Islet of Langerhans (tissue), 1 donor: ENCODE measurements around the gene GRAMD1C.

Experiments used
- FAIRE-seq: peaks from one replicate; lab custom pipeline; 2011; peaks lifted over from hg19 to GRCh38; lab: Jason Lieb, UNC

GRAMD1C gene

GRCh38 chr3:113952921-113953320, 114.3 kb downstream of the GRAMD1C start:
- no peak for FAIRE-seq

GRCh38 chr3:113953677-113954076, 115.1 kb downstream of the GRAMD1C start:
- no peak for FAIRE-seq

- FAIRE-seq = no peak
Measured at GRCh38 chr3:113954091-113954685, 115.6 kb downstream of the GRAMD1C start.

- no peak for FAIRE-seq
Measured at GRCh38 chr3:113963879-113964278, 125.3 kb downstream of the GRAMD1C start.

GRCh38 chr3:113966172-113966571, 127.6 kb downstream of the GRAMD1C start:
- no peak for FAIRE-seq

GRCh38 chr3:113968986-113969385, 130.4 kb downstream of the GRAMD1C start:
- FAIRE-seq = peak; percentile 83

- no peak for FAIRE-seq
Measured at GRCh38 chr3:113977822-113978221, 139.2 kb downstream of the GRAMD1C start.

GRCh38 chr3:113979916-113980315, 141.3 kb downstream of the GRAMD1C start:
- FAIRE-seq = no peak

GRCh38 chr3:113981803-113982202, 143.2 kb downstream of the GRAMD1C start:
- no peak for FAIRE-seq

- no peak for FAIRE-seq
Measured at GRCh38 chr3:113983544-113983943, 145.0 kb downstream of the GRAMD1C start.

- no peak for FAIRE-seq
Measured at GRCh38 chr3:113985541-113985940, 147.0 kb downstream of the GRAMD1C start.
